HepG2 (cell line): ENCODE measurements around the gene UCKL1. TPM values are rescaled to one million over a fixed set of nuclear protein-coding genes. Genes with fewer than 3 reads are reported as not detected.

Experiments
- ATAD3A ChIP-seq: sonication (generic); formaldehyde crosslinking; IDR thresholded peaks from 2 replicates; pipeline ENCODE4 v1.4.0; 2020; ENCODE audit warnings: missing genetic modification reagents
- FLYWCH1 ChIP-seq: sonication (generic); formaldehyde crosslinking; IDR thresholded peaks from 2 replicates; pipeline ENCODE4 v1.8.1; 2023; ENCODE audit warnings: mild to moderate bottlenecking, missing genetic modification reagents
- KLF13 ChIP-seq: sonication (generic); formaldehyde crosslinking; IDR thresholded peaks from 2 replicates; pipeline ENCODE4 v1.4.0; 2020; ENCODE audit warnings: mild to moderate bottlenecking, missing genetic modification reagents
- MIER2 ChIP-seq: IDR thresholded peaks from 2 replicates; pipeline ENCODE4 v1.6.1; 2016; ENCODE audit warnings: missing biosample characterization, missing genetic modification reagents
- MTA3 ChIP-seq: sonication (generic); formaldehyde crosslinking; IDR thresholded peaks from 2 replicates; pipeline ENCODE4 v1.4.0; 2020; ENCODE audit warnings: missing genetic modification reagents
- MZF1 ChIP-seq: sonication (generic); formaldehyde crosslinking; IDR thresholded peaks from 2 replicates; pipeline ENCODE4 v1.8.1; 2023; ENCODE audit warnings: mild to moderate bottlenecking, missing genetic modification reagents, borderline replicate concordance
- RAD21 ChIP-seq: fragments of 450-650 bp; formaldehyde crosslinking; IDR thresholded peaks from 2 replicates; pipeline ENCODE4 v1.5.0; 2020; ENCODE audit warnings: mild to moderate bottlenecking
- RBM39 ChIP-seq: fragments of 200-400 bp; formaldehyde crosslinking; IDR thresholded peaks from one replicate; pipeline ENCODE4 v1.6.1; 2018; ENCODE audit warnings: antibody characterized with exemption, mild to moderate bottlenecking, low read depth, low read length; ENCODE audit not compliant: poor library complexity, severe bottlenecking
- REST ChIP-seq, 2 experiments: IDR thresholded peaks; 2 replicates each; pipeline ENCODE4 v1.6.1; 2011 to 2012; ENCODE audit warnings: low read length in 2 of 2, borderline replicate concordance in 1 of 2, low read depth in 1 of 2, mild to moderate bottlenecking in 1 of 2, moderate library complexity in 1 of 2
- ZFP41 ChIP-seq: sonication (generic); formaldehyde crosslinking; IDR thresholded peaks from 2 replicates; pipeline ENCODE4 v1.4.0; 2020; ENCODE audit warnings: mild to moderate bottlenecking, missing genetic modification reagents, borderline replicate concordance
- ZMAT5 ChIP-seq: sonication (generic); formaldehyde crosslinking; IDR thresholded peaks from 2 replicates; pipeline ENCODE4 v1.5.0; 2020; ENCODE audit warnings: mild to moderate bottlenecking, low read depth, missing genetic modification reagents, borderline replicate concordance
- ZNF10 ChIP-seq: sonication (generic); formaldehyde crosslinking; IDR thresholded peaks from 2 replicates; pipeline ENCODE4 v1.4.0; 2020; ENCODE audit warnings: mild to moderate bottlenecking, low read depth, missing genetic modification reagents, borderline replicate concordance
- ZNF597 ChIP-seq: sonication (generic); formaldehyde crosslinking; IDR thresholded peaks from 2 replicates; pipeline ENCODE4 v1.5.0; 2020; ENCODE audit warnings: missing genetic modification reagents
- ZNF766 ChIP-seq: sonication (generic); formaldehyde crosslinking; IDR thresholded peaks from 2 replicates; pipeline ENCODE4 v1.5.0; 2020; ENCODE audit warnings: missing genetic modification reagents, borderline replicate concordance
- ZSCAN22 ChIP-seq: sonication (generic); formaldehyde crosslinking; IDR thresholded peaks from 2 replicates; pipeline ENCODE4 v1.4.0; 2020; ENCODE audit warnings: mild to moderate bottlenecking, missing genetic modification reagents
- polyA plus RNA-seq, 8 experiments: library from polyadenylated mRNA; depleted of rRNA in 3 of 8; stranded (reverse) in 7 of 8; unstranded in 1 of 8; fragments of >200 nt; fragmentation: Illumina TruSeq in 4 of 8; extraction: Trizol in 4 of 8; gene quantifications; 2 replicates each; pipeline versions ENCODE4 v1.2.1 to v1.2.3, GENCODE V29; 2011 to 2016; ENCODE audit warnings: low read depth in 4 of 8, missing spikeins in 1 of 8, mixed read lengths in 1 of 8; ENCODE audit not compliant: insufficient read depth in 1 of 8
- total RNA-seq, 5 experiments: library from RNA; depleted of rRNA; stranded (reverse); fragments of >200 nt; fragmentation: Illumina TruSeq; extraction: Trizol; gene quantifications; 2 replicates each; pipeline ENCODE4 v1.2.3, GENCODE V29; 2016; ENCODE audit warnings: low read depth in 1 of 5
- TF ChIP-seq, protein P1 (sequence below): sonication (generic); formaldehyde crosslinking; IDR thresholded peaks from 2 replicates; pipeline ENCODE4 v1.5.1; 2020; ENCODE audit warnings: missing genetic modification reagents, mild to moderate bottlenecking, borderline replicate concordance
- TF ChIP-seq, protein P2 (sequence below): IDR thresholded peaks from 2 replicates; pipeline ENCODE4 v1.6.1; 2016

Gene UCKL1
- total and polyA plus RNA-seq, 2 of the 13 experiments (the other 11 are each of a cell fraction or from before 2014, with no cell fraction given), result 50.2 to 126 TPM

- TF ChIP-seq, protein P1, sequence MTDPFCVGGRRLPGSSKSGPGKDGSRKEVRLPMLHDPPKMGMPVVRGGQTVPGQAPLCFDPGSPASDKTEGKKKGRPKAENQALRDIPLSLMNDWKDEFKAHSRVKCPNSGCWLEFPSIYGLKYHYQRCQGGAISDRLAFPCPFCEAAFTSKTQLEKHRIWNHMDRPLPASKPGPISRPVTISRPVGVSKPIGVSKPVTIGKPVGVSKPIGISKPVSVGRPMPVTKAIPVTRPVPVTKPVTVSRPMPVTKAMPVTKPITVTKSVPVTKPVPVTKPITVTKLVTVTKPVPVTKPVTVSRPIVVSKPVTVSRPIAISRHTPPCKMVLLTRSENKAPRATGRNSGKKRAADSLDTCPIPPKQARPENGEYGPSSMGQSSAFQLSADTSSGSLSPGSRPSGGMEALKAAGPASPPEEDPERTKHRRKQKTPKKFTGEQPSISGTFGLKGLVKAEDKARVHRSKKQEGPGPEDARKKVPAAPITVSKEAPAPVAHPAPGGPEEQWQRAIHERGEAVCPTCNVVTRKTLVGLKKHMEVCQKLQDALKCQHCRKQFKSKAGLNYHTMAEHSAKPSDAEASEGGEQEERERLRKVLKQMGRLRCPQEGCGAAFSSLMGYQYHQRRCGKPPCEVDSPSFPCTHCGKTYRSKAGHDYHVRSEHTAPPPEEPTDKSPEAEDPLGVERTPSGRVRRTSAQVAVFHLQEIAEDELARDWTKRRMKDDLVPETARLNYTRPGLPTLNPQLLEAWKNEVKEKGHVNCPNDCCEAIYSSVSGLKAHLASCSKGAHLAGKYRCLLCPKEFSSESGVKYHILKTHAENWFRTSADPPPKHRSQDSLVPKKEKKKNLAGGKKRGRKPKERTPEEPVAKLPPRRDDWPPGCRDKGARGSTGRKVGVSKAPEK (CRISPR knock-in tag), result no peak
- TF ChIP-seq MTA3 (CRISPR knock-in tag), result no peak
- TF ChIP-seq RBM39, result peak; percentile 60
- TF ChIP-seq MZF1 (CRISPR knock-in tag), result no peak
- no peak for TF ChIP-seq ATAD3A (CRISPR knock-in tag)
- TF ChIP-seq, protein P2, sequence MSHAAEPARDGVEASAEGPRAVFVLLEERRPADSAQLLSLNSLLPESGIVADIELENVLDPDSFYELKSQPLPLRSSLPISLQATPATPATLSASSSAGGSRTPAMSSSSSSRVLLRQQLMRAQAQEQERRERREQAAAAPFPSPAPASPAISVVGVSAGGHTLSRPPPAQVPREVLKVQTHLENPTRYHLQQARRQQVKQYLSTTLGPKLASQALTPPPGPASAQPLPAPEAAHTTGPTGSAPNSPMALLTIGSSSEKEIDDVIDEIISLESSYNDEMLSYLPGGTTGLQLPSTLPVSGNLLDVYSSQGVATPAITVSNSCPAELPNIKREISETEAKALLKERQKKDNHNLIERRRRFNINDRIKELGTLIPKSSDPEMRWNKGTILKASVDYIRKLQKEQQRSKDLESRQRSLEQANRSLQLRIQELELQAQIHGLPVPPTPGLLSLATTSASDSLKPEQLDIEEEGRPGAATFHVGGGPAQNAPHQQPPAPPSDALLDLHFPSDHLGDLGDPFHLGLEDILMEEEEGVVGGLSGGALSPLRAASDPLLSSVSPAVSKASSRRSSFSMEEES (CRISPR knock-in tag), result no peak
- no peak; the same call in 1 of the 2 replicates for TF ChIP-seq KLF13 (CRISPR knock-in tag)
- TF ChIP-seq MIER2 (CRISPR knock-in tag), result no peak
- no peak for TF ChIP-seq ZSCAN22
- TF ChIP-seq REST (IDR thresholded peaks at IDR 0.05; ENCODE audit: borderline replicate concordance in 1 of 2, low read depth in 1 of 2, low read length in 2 of 2), result no peak
- no peak for TF ChIP-seq ZMAT5 (CRISPR knock-in tag)
- no peak for TF ChIP-seq ZNF766 (CRISPR knock-in tag)
- no peak for TF ChIP-seq ZFP41 (CRISPR knock-in tag)
- no peak for TF ChIP-seq ZNF597 (CRISPR knock-in tag)
- TF ChIP-seq ZNF10 (CRISPR knock-in tag), result no peak
- TF ChIP-seq RAD21 (CRISPR knock-in tag), result no peak
- TF ChIP-seq FLYWCH1, result no peak
These were observed 12.1 kb upstream of the UCKL1 start (continued) for GRCh38 chr20:63968136-63968927.
